ENCODE results near the gene PITPNM3. TPM values are rescaled to one million over a fixed set of nuclear protein-coding genes. Genes with fewer than 3 reads are reported as not detected.

Gene PITPNM3
- total RNA-seq, 1 donor from 2014 or later = 0.65 TPM

DNA sequence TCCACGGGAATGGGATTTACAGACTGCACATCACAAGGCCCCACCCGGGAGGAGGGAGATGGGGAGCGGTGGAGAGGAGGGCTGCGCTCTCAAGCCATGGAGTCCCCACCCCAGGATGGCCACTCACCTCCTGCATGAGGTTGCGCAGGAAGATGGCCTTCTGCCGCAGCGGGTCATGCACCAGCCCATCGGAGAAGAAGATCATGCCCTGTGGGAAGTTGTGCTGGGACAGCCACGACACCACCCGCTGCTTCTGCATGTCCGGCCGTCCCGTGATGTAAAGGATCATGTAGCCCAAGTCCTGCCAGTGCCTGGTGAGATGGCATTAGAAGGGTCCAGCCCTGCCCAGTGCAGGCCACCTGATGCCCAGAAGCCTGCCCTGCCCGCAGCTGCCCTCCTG lies 95.1 kb downstream of the PITPNM3 start:
- DNase-seq (ENCODE audit: low spot score) = no peak
- Mint-ChIP-seq H3K4me1 (ENCODE audit: low read depth) (peaks cover 20% of the 10 kb centered on the region), H3K4me3 (no peak overlapping the region), H3K36me3 (ENCODE audit: low read depth) (no peaks in the 10 kb centered on the region), H3K27ac (no peak overlapping the region), H3K27me3 (ENCODE audit: insufficient read depth) (peaks cover 5% of the 10 kb centered on the region), H3K9me3 (no peaks in the 10 kb centered on the region)
- intact Hi-C loops (cut with micrococcal nuclease) = no loop called here

GRCh38 chr17:6460531-6461161 lies 95.7 kb downstream of the PITPNM3 start:
- DNase-seq (ENCODE audit: low spot score) = no peak
- H3K36me3 Mint-ChIP-seq (ENCODE audit: low read depth) = no peaks in the 10 kb centered on the region
- no peak overlapping the region for H3K4me3 Mint-ChIP-seq
- H3K9me3 Mint-ChIP-seq = no peaks in the 10 kb centered on the region
- intact Hi-C loops (cut with micrococcal nuclease) = no loop called here
- peaks cover 2% of the 10 kb centered on the region for H3K27me3 Mint-ChIP-seq (ENCODE audit: insufficient read depth)
- no peak overlapping the region for H3K27ac Mint-ChIP-seq
- peaks cover 20% of the 10 kb centered on the region for H3K4me1 Mint-ChIP-seq (ENCODE audit: low read depth)

DNA sequence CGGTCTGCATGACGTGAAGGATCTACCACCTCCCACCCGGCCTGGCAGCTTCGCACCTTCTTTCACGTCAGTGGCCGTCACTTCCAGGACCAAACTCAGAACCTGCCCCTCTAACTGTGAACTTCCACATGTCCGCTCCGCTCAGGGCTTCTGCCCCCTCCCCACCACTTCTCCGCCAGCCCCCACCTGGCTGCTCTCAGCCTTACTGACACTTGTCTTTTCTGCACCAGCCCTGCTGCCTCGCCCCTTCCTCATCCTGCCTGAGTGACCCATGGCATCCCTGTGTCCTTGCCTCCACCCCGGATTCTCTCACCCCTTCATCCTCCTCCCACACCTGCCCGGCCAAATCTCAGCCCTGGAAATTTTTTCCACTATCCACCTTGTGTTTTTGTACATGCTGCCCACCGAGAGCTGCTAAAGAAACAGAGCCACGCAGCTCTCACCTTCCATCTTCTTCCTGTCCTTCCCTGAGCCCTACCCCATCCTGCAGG lies 97.8 kb downstream of the PITPNM3 start:
- Mint-ChIP-seq H3K36me3 (ENCODE audit: low read depth) (no peaks in the 10 kb centered on the region), H3K4me3 (no peak overlapping the region), H3K27me3 (ENCODE audit: insufficient read depth) (peaks cover 8% of the 10 kb centered on the region), H3K4me1 (ENCODE audit: low read depth) (peaks cover 20% of the 10 kb centered on the region), H3K27ac (no peak overlapping the region), H3K9me3 (no peaks in the 10 kb centered on the region)
- no peak for DNase-seq (ENCODE audit: low spot score)
- intact Hi-C loops (cut with micrococcal nuclease) = no loop called here

DNA sequence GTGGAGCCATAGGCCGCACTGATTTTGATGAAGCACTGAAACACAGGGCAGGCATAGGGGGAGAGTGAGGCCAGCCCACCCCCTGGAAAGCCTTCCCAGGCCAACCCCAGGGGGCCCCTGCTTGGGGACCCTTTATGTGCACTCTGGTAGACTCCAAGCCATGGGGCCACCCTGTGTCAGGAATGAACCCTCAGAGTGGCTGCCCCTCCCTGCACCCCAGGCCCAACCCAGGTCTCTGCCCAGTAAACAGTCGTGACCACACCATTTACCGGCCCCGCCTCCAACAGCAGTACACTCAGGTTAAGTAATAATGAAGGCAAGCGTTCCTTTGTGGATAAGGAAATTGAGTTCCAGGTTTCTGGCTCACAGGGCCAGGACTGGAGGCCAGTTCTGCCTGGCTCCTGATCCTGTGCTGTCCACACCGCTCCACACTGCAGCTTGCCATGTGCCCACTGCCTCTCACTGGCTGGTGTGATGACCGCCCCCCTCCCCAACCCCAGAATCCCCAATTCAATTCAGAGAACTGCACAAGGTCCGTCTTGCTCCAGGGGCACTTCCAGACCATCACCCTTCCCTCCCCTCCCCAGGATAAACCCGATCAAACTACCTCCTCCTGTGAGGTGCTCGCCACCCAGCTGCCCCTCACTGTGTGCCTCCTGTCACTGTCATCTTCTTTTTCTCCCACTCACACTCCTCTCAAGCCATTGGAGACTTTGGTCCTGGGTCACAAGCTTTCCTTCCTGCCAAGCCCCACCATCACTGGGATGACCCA lies 98.5 kb downstream of the PITPNM3 start:
- Mint-ChIP-seq H3K4me3 (no peak overlapping the region), H3K27ac (no peak overlapping the region), H3K9me3 (no peaks in the 10 kb centered on the region), H3K27me3 (ENCODE audit: insufficient read depth) (peaks cover 10% of the 10 kb centered on the region), H3K36me3 (ENCODE audit: low read depth) (no peaks in the 10 kb centered on the region), H3K4me1 (ENCODE audit: low read depth) (peaks cover 20% of the 10 kb centered on the region)
- intact Hi-C loops (cut with micrococcal nuclease) = no loop called here
- no peak for DNase-seq (ENCODE audit: low spot score)

GRCh38 chr17:6456914-6457687 lies 99.3 kb downstream of the PITPNM3 start:
- no peaks in the 10 kb centered on the region for H3K9me3 Mint-ChIP-seq
- H3K4me1 Mint-ChIP-seq (ENCODE audit: low read depth) = peaks cover 19% of the 10 kb centered on the region
- intact Hi-C loops (cut with micrococcal nuclease) = no loop called here
- H3K4me3 Mint-ChIP-seq = no peak overlapping the region
- H3K27me3 Mint-ChIP-seq (ENCODE audit: insufficient read depth) = peaks cover 14% of the 10 kb centered on the region
- H3K36me3 Mint-ChIP-seq (ENCODE audit: low read depth) = no peaks in the 10 kb centered on the region
- no peak overlapping the region for H3K27ac Mint-ChIP-seq
- no peak for DNase-seq (ENCODE audit: low spot score)

DNA sequence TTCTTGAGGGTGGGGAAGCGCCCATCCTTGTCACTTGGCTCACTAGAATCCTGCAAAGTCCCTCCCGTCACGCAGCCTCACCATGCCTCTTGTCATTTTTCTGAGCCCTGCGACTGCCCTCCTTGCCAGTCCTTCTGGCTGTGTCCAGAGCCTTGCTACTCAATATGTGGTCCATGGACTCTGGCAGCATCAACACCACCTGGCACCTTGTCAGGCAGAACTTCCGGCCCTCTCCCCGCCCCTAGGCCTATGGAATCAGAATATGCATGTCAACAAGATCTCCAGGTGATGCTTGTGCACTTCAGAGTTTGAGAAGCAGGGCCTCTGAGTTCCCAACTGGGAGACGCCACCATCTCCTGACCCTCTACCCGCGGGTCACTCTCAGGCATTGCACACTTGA lies 100.0 kb downstream of the PITPNM3 start:
- H3K4me3 Mint-ChIP-seq = no peak overlapping the region

DNA sequence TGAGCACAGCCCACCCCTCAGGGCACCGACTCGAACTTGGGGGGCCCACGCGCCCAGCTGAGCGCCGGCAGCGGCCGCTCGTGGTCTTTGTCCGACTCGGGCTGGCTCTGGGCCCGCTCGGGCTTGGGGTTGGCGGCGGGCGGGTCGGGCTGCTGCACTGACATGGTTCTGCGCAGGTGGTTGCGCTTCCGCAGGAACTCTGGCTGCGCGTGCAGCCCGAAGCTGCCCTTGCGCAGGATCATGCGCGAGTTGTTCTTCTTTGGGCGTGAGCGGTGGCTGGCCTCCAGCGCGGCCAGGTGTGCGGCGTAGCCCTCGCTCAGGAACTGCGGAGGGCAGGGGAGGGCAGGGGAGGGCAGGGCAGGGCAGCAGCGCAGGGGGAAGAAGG lies 101.0 kb downstream of the PITPNM3 start:
- H3K27me3 Mint-ChIP-seq (ENCODE audit: insufficient read depth) = peaks cover 16% of the 10 kb centered on the region

More for the DNA sequence above, 100.0 kb downstream of the PITPNM3 start:
- Mint-ChIP-seq H3K27ac (no peak overlapping the region), H3K4me1 (ENCODE audit: low read depth) (peaks cover 11% of the 10 kb centered on the region), H3K36me3 (ENCODE audit: low read depth) (no peaks in the 10 kb centered on the region), H3K9me3 (no peaks in the 10 kb centered on the region), H3K27me3 (ENCODE audit: insufficient read depth) (peaks cover 14% of the 10 kb centered on the region)
- intact Hi-C loops (cut with micrococcal nuclease) = no loop called here
- no peak for DNase-seq (ENCODE audit: low spot score)

DNA sequence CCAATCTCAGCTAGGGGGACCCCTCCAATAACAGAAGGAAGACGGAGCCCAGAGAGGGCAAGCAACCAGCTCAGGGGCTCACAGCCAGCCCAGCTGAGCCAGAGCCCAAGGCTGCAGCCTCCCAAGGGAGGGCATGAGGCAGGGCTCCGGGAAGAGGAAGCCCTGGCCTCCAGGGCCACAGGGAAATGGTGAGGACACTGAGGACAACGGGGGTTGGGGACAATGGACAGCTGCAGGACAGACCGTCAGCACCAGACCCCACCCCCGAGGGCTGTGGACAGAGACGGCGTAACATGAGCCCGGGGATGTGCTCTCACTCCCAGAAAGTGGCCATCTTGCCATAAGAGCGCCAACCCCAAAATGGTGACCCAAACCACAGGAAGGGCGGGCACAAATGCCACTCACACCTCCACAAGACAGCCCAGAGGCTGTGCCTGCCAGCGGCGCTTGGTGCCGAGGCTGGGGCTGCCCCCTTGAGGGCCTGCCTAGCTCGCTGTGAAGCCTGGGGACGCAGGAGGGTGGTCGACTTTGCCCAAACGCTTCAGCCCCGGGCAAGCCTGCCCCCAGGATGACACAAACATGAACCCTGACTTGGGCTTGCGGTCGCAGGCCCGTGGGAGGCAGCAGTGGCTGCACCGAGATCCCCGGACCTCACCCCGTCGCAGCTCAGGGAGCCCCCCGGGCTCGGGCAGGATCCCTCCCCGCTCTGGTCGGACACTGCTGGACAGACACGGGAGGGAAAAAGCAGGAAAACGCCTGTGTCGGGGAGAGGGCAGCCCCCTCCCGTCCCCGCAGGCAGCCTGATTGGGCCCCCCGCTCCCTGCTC lies 101.6 kb downstream of the PITPNM3 start:
- intact Hi-C loops (cut with micrococcal nuclease) = no loop called here
- Mint-ChIP-seq H3K27me3 (ENCODE audit: insufficient read depth) (peaks cover 16% of the 10 kb centered on the region), H3K4me1 (ENCODE audit: low read depth) (peaks cover 11% of the 10 kb centered on the region), H3K27ac (no peak overlapping the region), H3K9me3 (no peaks in the 10 kb centered on the region), H3K4me3 (no peak overlapping the region), H3K36me3 (ENCODE audit: low read depth) (peaks cover 4% of the 10 kb centered on the region)
- DNase-seq (ENCODE audit: low spot score) = no peak

More for the DNA sequence above, 101.0 kb downstream of the PITPNM3 start:
- Mint-ChIP-seq H3K9me3 (no peaks in the 10 kb centered on the region), H3K36me3 (ENCODE audit: low read depth) (no peaks in the 10 kb centered on the region), H3K4me1 (ENCODE audit: low read depth) (peaks cover 11% of the 10 kb centered on the region), H3K4me3 (no peak overlapping the region), H3K27ac (no peak overlapping the region)
- DNase-seq (ENCODE audit: low spot score) = no peak
- intact Hi-C loops (cut with micrococcal nuclease) = no loop called here

DNA sequence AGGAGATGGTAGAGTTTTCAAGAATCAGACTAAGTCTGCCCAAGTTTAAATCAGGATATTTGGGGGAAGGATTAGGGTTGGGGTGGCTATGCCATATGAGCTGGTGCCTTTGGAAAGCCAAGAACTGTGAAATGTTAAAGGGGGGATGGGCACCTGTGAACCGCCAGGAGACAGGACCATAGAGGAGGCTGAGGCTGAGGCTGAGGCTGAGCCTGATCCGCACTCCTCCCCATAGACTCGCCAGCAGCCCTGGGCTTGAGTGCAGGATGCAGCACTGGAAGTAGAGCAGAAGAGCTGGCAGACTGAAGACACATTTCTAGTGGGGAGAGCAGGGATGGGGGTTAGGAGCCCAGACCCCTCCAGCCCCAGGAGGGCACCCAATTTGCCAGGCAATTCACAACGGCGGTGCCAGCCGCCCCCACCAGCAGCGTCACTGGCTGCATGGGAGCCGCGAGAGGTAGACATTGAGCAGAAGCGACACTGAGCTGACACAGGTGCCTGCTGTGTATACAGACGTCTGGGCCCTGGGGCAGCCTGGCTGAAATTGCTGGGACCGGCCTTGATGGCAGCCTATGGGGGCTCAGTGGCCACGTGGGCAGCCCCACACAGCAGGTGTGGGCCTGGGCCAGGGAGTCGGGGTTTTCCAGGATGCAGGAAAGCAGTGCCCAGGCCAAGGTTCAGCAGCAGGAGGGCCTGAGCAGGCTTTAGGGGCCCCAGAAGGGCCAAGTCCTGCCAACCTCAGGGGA lies 102.9 kb downstream of the PITPNM3 start:
- Mint-ChIP-seq H3K36me3 (ENCODE audit: low read depth) (peaks cover 7% of the 10 kb centered on the region), H3K9me3 (no peaks in the 10 kb centered on the region), H3K4me1 (ENCODE audit: low read depth) (peaks cover 11% of the 10 kb centered on the region), H3K27me3 (ENCODE audit: insufficient read depth) (peaks cover 16% of the 10 kb centered on the region), H3K27ac (no peak overlapping the region), H3K4me3 (no peak overlapping the region)
- intact Hi-C loops (cut with micrococcal nuclease) = no loop called here
- DNase-seq (ENCODE audit: low spot score) = no peak

- DNase-seq (ENCODE audit: low spot score) = no peak
- no peaks in the 10 kb centered on the region for H3K9me3 Mint-ChIP-seq
- H3K4me1 Mint-ChIP-seq (ENCODE audit: low read depth) = peaks cover 11% of the 10 kb centered on the region
- peaks cover 10% of the 10 kb centered on the region for H3K36me3 Mint-ChIP-seq (ENCODE audit: low read depth)
- intact Hi-C loops (cut with micrococcal nuclease) = no loop called here
- H3K4me3 Mint-ChIP-seq = no peak overlapping the region
- no peak overlapping the region for H3K27ac Mint-ChIP-seq
- peaks cover 16% of the 10 kb centered on the region for H3K27me3 Mint-ChIP-seq (ENCODE audit: insufficient read depth)
Observed at GRCh38 chr17:6452471-6453266, 103.7 kb downstream of the PITPNM3 start.

DNA sequence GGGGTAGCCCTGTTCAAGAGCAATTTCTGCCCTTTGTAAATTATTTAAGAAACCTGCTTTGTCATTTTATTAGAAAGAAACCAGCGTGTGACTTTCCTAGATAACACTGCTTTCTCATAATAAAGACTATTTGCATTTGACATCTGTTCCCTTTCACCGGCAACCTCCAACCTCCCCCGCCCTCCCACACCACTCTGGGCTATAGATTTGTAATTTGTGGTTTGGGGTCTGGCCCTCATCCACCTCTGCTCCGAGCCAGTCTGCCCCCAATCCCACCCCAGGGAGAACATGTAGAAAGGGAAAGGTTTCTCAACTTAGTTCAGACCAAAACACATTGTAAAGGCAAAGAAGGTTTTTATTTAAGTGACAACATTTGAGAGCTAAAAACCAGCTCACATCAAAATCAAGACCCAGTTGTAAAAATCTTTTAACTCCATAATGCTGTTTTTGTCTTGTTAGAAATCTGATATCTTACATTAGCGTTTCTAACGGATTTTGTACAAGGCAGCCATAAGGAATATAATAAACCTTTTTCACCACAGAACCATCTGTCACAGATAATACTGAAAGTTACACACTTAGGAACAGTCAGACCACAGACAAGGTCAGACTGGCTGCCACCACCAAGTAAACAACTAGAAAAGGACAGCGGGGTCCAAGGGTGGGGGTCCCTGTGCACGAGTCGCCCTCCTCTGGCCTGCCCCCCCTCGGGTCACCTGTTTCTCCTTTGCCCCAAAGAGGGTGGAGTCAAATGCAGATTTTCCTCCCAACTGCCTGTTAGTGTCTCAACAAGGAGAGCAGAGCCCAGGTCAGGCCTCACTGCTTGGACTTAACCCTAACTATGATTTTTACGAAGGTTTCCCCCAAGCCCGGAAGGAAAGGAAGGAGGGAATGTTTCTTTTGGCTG lies 105.2 kb downstream of the PITPNM3 start:
- Mint-ChIP-seq H3K4me3 (no peak overlapping the region), H3K27me3 (ENCODE audit: insufficient read depth) (peaks cover 16% of the 10 kb centered on the region), H3K36me3 (ENCODE audit: low read depth) (peaks cover 10% of the 10 kb centered on the region), H3K4me1 (ENCODE audit: low read depth) (no peaks in the 10 kb centered on the region), H3K27ac (no peak overlapping the region), H3K9me3 (no peaks in the 10 kb centered on the region)
- intact Hi-C loops (cut with micrococcal nuclease) = no loop called here
- DNase-seq (ENCODE audit: low spot score) = no peak

All from activated T-helper 1 cell treated with anti-CD3 and anti-CD28 coated beads, Interleukin-12 subunit alpha, Interleukin-12 subunit beta, Interleukin-2, Interleukin-4 antibody, amounts not matched to agents 30 ng/mL and 10 ng/mL and 1 ng/mL, durations not matched to agents 14 hours and 24 hours and 36 hours (primary cell).